RPMI7951 (cell line): ENCODE measurements around the gene TRIO. TPM values are rescaled to one million over a fixed set of nuclear protein-coding genes. Genes with fewer than 3 reads are reported as not detected.

Source experiments
- DNase-seq: peaks from one replicate; pipeline ENCODE4 v3.0.0-alpha.2; 2012; ENCODE audit warnings: low read depth
- total RNA-seq: library from RNA; depleted of rRNA; stranded (reverse); fragments of >200 nt; shearing (Covaris generic); gene quantifications from 2 replicates; pipeline ENCODE4 v1.2.3, GENCODE V29; 2014

Gene TRIO
- total RNA-seq, 1 experiment from 2014 or later, result 34.0 TPM

DNA sequence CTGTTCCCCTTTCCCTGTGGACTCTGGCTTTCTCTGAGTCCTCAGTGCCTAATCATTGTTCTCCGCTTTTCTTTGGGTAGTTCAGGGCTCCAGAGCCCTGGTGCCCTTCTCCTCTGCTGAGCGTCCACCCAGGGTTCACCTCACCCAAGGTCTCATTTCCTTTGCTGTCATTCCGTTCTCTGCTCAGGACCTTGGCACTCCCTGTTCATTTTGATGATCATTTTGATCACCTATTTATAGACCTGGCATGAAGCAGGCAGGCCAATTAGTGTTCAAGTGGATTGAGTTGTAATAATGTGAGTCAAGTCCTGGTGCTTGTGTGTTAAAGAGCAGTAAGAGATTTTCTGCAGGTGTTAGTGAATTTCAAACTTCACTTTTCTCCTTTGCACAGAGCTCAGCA is 3.6 kb downstream of the TRIO start:
- no peak for DNase-seq

DNA sequence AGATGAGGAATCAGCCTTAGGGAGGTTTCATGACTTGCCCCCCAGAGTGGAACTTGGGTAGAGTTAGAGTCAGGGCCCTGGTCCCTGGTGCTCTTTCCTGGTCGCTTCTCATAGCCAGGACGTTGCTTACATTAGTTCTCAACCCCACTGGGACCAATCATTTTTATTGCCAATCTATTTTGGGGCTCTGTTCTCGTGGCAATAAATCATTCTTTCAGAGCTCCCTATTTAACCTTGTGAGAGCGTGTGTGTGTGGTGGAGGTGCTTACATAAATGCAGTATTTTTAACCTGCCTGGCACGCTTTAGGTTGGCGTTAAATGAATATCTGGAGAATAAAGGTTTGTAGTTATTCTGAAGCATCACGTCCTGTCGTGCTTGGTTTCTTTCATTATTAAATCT is 4.1 kb downstream of the TRIO start:
- no peak for DNase-seq

DNA sequence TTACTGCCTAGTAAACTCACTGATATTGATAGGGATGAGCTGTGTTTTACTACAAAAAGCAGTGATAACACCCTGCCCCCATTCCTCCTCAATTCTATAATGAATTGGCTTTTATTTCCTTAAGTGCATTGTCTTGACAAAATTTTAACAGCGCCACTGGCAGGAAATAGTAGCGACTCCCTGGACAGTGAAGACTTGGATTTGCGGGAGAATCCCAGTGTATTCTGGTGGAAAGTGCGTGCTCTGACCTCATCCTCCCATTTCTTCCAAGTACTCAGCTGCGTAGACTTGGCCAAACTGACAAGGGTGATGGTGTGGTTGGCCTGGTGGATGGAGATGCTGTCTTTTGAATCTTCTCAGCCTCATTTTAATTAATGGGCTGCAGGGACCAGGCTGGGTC is 5.3 kb downstream of the TRIO start:
- DNase-seq, result no peak

- DNase-seq, result no peak
Observed at GRCh38 chr5:14148890-14149671, 5.9 kb downstream of the TRIO start.

DNA sequence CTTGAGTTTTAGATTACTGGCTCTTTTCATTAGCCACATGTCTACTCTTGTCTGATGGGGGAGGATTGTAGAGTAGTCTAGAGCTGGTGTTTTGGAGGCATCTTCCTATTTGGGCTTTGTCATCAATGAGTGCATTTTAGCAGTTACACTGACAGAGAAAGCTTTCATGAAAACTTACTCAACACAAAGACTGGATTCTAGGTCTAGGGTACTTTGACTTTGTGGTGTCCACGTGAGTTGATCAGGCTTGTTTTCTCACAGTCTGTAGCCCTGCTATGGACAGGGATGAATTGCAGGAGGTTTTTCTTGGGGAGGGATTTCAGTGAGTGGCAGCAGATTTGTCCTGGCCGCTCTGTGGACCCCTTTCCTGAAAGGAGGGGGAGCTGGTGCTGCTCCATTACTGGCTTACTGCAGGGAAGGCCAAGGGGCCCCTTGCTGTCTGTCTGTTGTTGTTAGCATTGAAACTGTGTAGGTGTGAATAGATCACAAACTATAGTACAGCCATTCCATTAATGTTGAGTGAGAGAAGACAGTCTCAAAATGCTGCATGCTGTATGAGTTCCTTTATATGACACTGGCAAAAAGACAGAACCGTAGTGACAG is 6.6 kb downstream of the TRIO start:
- no peak for DNase-seq

GRCh38 chr5:14151416-14151815 is 8.3 kb downstream of the TRIO start:
- no peak for DNase-seq

DNA sequence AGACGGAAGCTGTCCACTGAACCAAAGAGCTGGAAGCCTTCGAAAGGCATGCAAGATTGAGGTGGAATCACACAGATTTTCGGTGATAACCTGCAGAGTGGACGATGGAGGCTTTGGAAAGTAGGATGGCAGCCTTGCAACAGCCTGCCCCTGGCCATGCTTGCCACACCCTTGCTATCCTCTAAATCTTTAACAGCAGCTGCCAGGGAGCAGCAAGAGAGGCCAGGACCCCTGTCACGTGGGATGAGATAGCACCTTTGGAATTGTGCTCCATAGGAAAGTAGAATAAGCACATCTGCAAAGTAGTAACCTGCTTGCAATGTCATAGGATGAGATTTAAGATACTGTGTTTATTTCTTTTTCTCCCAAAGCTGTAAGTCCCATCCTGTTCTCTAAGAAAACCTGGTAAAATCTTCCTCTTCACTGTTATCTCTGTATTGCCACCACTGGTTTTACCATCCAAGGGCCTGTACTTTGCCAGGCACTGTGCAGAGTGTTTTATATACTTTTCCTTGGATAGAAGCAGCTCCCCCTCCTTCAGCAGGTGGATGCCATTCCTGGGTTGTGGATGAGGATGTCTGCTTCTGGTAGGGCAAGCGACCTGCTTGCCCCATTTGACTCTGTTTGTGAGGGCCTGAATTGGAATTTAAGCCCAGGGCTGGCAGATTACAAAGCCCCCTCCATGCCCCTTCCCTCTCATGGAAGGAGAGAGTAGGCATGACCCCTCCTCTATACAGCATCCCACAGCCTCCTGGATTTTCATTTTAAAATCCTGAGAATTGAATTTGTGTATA is 10.1 kb downstream of the TRIO start:
- DNase-seq, result no peak

DNA sequence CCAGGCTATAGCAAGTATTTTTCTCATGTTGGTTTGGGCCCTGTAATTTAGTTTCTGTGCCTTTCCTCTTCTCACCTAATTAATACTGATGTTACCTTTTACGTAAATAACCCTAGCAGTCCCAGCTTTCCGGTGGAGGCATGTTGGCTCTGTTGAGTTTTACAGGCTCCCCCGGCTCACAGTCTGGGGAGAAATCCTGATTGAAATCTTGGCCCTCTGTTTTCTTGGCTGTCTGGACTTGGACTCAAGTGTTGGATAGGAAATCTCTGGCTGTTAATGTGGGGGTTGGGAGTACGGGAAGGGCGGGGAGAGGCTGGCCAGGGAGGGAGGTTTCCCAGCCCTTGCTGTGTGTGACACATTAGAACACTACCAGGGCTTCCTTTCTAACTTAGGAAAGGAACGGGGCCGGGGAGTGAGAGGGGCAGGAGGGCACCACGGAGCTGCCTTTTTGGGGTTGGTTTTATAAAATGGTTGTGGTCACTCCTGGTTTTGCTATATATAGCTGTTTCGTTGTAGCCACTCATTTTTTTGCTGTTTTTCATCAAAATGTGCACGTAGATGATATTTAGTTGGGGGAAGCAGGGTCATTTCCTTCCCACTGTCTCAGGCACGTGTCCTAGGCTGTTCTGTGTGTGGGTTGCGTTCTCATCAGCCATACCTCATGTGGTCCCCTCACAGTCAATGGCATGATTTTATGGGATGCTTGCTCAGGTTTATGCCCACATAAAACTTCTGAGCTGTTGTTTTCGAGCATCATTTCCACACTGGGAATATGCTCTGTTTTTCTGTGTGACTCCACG is 11.0 kb downstream of the TRIO start:
- DNase-seq, result peak; percentile 75

DNA sequence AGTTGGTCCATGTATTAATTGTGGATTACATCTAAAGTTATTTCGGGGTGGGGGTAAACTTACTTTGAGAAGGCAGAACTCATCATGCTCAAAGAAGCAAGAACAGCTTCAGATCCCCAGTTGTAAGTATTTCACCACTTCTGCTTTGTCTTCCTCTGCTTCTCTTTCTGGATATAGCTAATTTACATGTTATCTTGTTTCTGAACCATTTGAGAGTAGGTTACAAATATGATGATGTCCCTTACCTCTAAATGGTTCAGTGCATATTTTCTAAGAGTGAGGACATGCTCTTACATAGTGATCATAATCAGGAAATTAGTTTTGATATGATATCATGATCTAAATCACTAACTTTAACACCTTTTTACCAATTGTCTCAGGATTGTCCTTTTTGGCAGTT is 11.9 kb downstream of the TRIO start:
- DNase-seq, result no peak

- DNase-seq, result no peak
Observed at GRCh38 chr5:14155739-14156138, 12.6 kb downstream of the TRIO start.

DNA sequence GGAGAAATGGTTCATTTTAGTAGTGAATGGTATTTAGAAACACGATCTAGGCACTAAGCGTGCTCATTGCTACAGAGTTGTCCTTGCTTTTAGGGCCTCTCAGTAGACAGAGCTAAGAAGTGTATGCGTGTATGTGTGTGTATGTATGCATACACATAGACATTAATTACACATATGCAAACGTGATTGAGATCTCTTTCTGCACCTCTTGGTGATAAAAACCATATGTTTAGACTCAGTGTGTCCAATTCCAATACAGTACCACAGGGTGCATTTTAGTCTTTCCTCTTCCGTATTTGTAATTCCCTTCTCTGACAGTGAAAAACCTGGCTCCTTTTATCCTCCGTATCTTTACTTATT is 13.1 kb downstream of the TRIO start:
- no peak for DNase-seq

GRCh38 chr5:14156650-14157492 is 13.7 kb downstream of the TRIO start:
- peak; percentile 96 for DNase-seq

DNA sequence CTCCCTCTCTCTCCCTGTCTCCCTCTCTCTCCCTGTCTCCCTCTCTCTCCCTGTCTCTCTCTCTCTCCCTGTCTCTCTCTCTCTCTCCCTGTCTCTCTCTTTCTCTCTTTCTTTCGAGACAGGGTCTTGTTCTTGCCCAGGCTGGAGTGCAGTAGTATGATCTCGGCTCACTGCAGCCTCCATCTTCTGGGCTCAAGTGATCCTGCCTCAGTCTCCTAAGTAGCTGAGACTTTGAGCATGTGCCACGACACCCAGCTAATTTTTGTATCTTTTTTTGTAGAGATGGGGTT is 14.3 kb downstream of the TRIO start:
- DNase-seq, result no peak

GRCh38 chr5:14158890-14159666 is 15.9 kb downstream of the TRIO start:
- DNase-seq, result no peak

GRCh38 chr5:14161825-14162556 is 18.8 kb downstream of the TRIO start:
- DNase-seq, result no peak

- no peak for DNase-seq
Observed at GRCh38 chr5:14164164-14165163, 21.3 kb downstream of the TRIO start.

- DNase-seq, result peak; percentile 89
Observed at GRCh38 chr5:14165375-14166106, 22.4 kb downstream of the TRIO start.

- no peak for DNase-seq
Observed at GRCh38 chr5:14166437-14166836, 23.3 kb downstream of the TRIO start.
